ENCODE measurements around the gene APBA1. TPM values are rescaled to one million over a fixed set of nuclear protein-coding genes. Genes with fewer than 3 reads are reported as not detected.
A peak's percentile ranks its signal among the peaks of the same experiment; 100 is the strongest.

The APBA1 gene
- polyA plus RNA-seq, 3 donors = 13.8 to 17.6 (median 15.3) TPM

GRCh38 chr9:69494208-69494607, 178.0 kb downstream of the APBA1 start:
- DNase-seq (ENCODE audit: low read depth in 3 of 3, low spot score in 2 of 3) = no peak

GRCh38 chr9:69486498-69486897, 185.7 kb downstream of the APBA1 start:
- no peak for DNase-seq (ENCODE audit: low read depth in 3 of 3, low spot score in 2 of 3)

- no peak for DNase-seq (ENCODE audit: low read depth in 3 of 3, low spot score in 2 of 3)
These were observed 186.7 kb downstream of the APBA1 start for GRCh38 chr9:69485466-69485865.

GRCh38 chr9:69483886-69484422, 188.2 kb downstream of the APBA1 start:
- DNase-seq (ENCODE audit: low read depth in 3 of 3, low spot score in 2 of 3) = no peak

- no peak for DNase-seq (ENCODE audit: low read depth in 3 of 3, low spot score in 2 of 3)
These were observed 195.4 kb downstream of the APBA1 start for GRCh38 chr9:69476797-69477196.

GRCh38 chr9:69476016-69476415, 196.2 kb downstream of the APBA1 start:
- no peak for DNase-seq (ENCODE audit: low read depth in 3 of 3, low spot score in 2 of 3)

- DNase-seq (ENCODE audit: low read depth in 3 of 3, low spot score in 2 of 3) = no peak
These were observed 197.3 kb downstream of the APBA1 start for GRCh38 chr9:69474821-69475220.

GRCh38 chr9:69472101-69472620, 200.0 kb downstream of the APBA1 start:
- no peak for DNase-seq (ENCODE audit: low read depth in 3 of 3, low spot score in 2 of 3)

GRCh38 chr9:69471433-69471832, 200.7 kb downstream of the APBA1 start:
- no peak for DNase-seq (ENCODE audit: low read depth in 3 of 3, low spot score in 2 of 3)

GRCh38 chr9:69470186-69470977, 201.8 kb downstream of the APBA1 start:
- DNase-seq (ENCODE audit: low read depth in 3 of 3, low spot score in 2 of 3) = peak in 2 of 3 donors; percentile 19 to 21

GRCh38 chr9:69469136-69469535, 203.0 kb downstream of the APBA1 start:
- no peak for DNase-seq (ENCODE audit: low read depth in 3 of 3, low spot score in 2 of 3)

GRCh38 chr9:69468380-69468779, 203.8 kb downstream of the APBA1 start:
- DNase-seq (ENCODE audit: low read depth in 3 of 3, low spot score in 2 of 3) = no peak

- DNase-seq (ENCODE audit: low read depth in 3 of 3, low spot score in 2 of 3) = no peak
These were observed 206.0 kb downstream of the APBA1 start for GRCh38 chr9:69466151-69466550.

GRCh38 chr9:69465473-69465872, 206.7 kb downstream of the APBA1 start:
- DNase-seq (ENCODE audit: low read depth in 3 of 3, low spot score in 2 of 3) = no peak

- no peak for DNase-seq (ENCODE audit: low read depth in 3 of 3, low spot score in 2 of 3)
These were observed 208.6 kb downstream of the APBA1 start for GRCh38 chr9:69463497-69464068.

GRCh38 chr9:69462394-69462793, 209.8 kb downstream of the APBA1 start:
- no peak for DNase-seq (ENCODE audit: low read depth in 3 of 3, low spot score in 2 of 3)

GRCh38 chr9:69461103-69461887, 210.9 kb downstream of the APBA1 start:
- DNase-seq (ENCODE audit: low read depth in 3 of 3, low spot score in 2 of 3) = no peak

- no peak for DNase-seq (ENCODE audit: low read depth in 3 of 3, low spot score in 2 of 3)
These were observed 212.2 kb downstream of the APBA1 start for GRCh38 chr9:69460012-69460411.

- no peak for DNase-seq (ENCODE audit: low read depth in 3 of 3, low spot score in 2 of 3)
These were observed 214.0 kb downstream of the APBA1 start for GRCh38 chr9:69458176-69458575.

GRCh38 chr9:69456201-69456600, 216.0 kb downstream of the APBA1 start:
- no peak for DNase-seq (ENCODE audit: low read depth in 3 of 3, low spot score in 2 of 3)

GRCh38 chr9:69455311-69455710, 216.9 kb downstream of the APBA1 start:
- DNase-seq (ENCODE audit: low read depth in 3 of 3, low spot score in 2 of 3) = no peak

Data from right renal cortex interstitium (tissue), 3 donors.